ENCODE data around the gene PARP6. TPM values are rescaled to one million over a fixed set of nuclear protein-coding genes. Genes with fewer than 3 reads are reported as not detected.

PARP6 gene
- polyA plus RNA-seq, 1 of the 3 experiments (the other 2 are of a cell fraction), result 57.7 TPM

GRCh38 chr15:72315706-72316370 is 43.5 kb upstream of the PARP6 start:
- Histone ChIP-seq H2AFZ (ENCODE audit: low read depth) (no peak overlapping the region), H3K27ac (ENCODE audit: low read depth in 2 of 2, low read length in 1 of 2) (no peak overlapping the region; a peak in 1 of 4 replicates), H3K4me1 (ENCODE audit: control insufficient read depth in 1 of 2, insufficient read depth in 2 of 2, low read depth in 1 of 2, low read length in 1 of 2) (peaks cover 2 to 24% of the 10 kb centered on the region in 2 experiments; a peak in 1 of 4 replicates), H3K4me2 (no peak overlapping the region), H3K79me2 (ENCODE audit: insufficient read depth) (no peaks in the 10 kb centered on the region), H3F3A (replicated peaks; ENCODE audit: insufficient read depth) (peaks cover 3% of the 10 kb centered on the region), H3K27me3 (ENCODE audit: insufficient read depth) (peaks cover 4% of the 10 kb centered on the region; the same call in 1 of the 2 replicates), H3K9ac (no peak overlapping the region), H3K9me2 (no peaks in the 10 kb centered on the region), H3K9me3 (no peaks in the 10 kb centered on the region), H4K20me1 (ENCODE audit: insufficient read depth) (no peaks in the 10 kb centered on the region), H3K4me3 (ENCODE audit: low read depth in 2 of 2, low read length in 1 of 2) (no peak overlapping the region), H3K36me3 (replicated peaks in 1 of 2; ENCODE audit: control insufficient read depth in 1 of 2, insufficient read depth in 2 of 2, low read length in 1 of 2) (no peaks in the 10 kb centered on the region)
- TF ChIP-seq USF2 (IDR thresholded peaks at IDR 0.05; ENCODE audit: borderline replicate concordance, low read depth, low read length), result peak; percentile 20; the same call in 1 of the 2 replicates
- TF ChIP-seq MXI1 (IDR thresholded peaks at IDR 0.05; ENCODE audit: low read depth, low read length), result peak; percentile 73; the same call in 1 of the 2 replicates
- TF ChIP-seq TEAD4 (IDR thresholded peaks at IDR 0.05; ENCODE audit: borderline replicate concordance, insufficient read depth), result no peak
- no peak for TF ChIP-seq POLR2AphosphoS5 (IDR thresholded peaks at IDR 0.05; ENCODE audit: low read depth, low read length)
- no peak for TF ChIP-seq NFIC (IDR thresholded peaks at IDR 0.05; ENCODE audit: borderline replicate concordance)
- TF ChIP-seq RXRA (IDR thresholded peaks at IDR 0.05; ENCODE audit: borderline replicate concordance, low read depth), result no peak
- no peak for TF ChIP-seq YY1 (IDR thresholded peaks at IDR 0.05; ENCODE audit: low read depth)
- no peak for TF ChIP-seq FOXM1 (IDR thresholded peaks at IDR 0.05; ENCODE audit: low read depth)
- no peak for TF ChIP-seq RCOR1 (IDR thresholded peaks at IDR 0.05; ENCODE audit: low read length)
- TF ChIP-seq MAX (IDR thresholded peaks at IDR 0.05; ENCODE audit: low read depth), result no peak
- no peak for TF ChIP-seq ZBTB33 (IDR thresholded peaks at IDR 0.05; ENCODE audit: borderline replicate concordance, low read depth)
- no peak for TF ChIP-seq FOSL2 (IDR thresholded peaks at IDR 0.05; ENCODE audit: borderline replicate concordance, low read depth)
- TF ChIP-seq TCF12 (IDR thresholded peaks at IDR 0.05), result no peak
- no peak for TF ChIP-seq GABPA (IDR thresholded peaks at IDR 0.05; ENCODE audit: low read depth)
- no peak for TF ChIP-seq EZH2phosphoT487 (IDR thresholded peaks at IDR 0.05; ENCODE audit: borderline replicate concordance, low read depth)
- no peak for TF ChIP-seq CHD2 (IDR thresholded peaks at IDR 0.05; ENCODE audit: low read length, partially characterized antibody)
- no peak for TF ChIP-seq NRF1 (IDR thresholded peaks at IDR 0.05; ENCODE audit: low read depth, low read length)
- no peak for TF ChIP-seq GATA2 (CRISPR knock-in tag; IDR thresholded peaks at IDR 0.05)
- no peak for TF ChIP-seq SMC3 (IDR thresholded peaks at IDR 0.05; ENCODE audit: low read depth, low read length)
- TF ChIP-seq EP300 (IDR thresholded peaks at IDR 0.05; ENCODE audit: borderline replicate concordance in 1 of 2, low read depth in 1 of 2, low read length in 1 of 2), result 0 out of 4 replicates have a peak, but pooled peaks of 1 of the 2 experiments have one; percentile 17
- TF ChIP-seq CTCF (IDR thresholded peaks at IDR 0.05), result no peak
- TF ChIP-seq REST (IDR thresholded peaks at IDR 0.05; ENCODE audit: low read depth, low read length), result no peak
- no peak for TF ChIP-seq ELF1 (IDR thresholded peaks at IDR 0.05)
- ChIA-PET POLR2A (interaction anchor here (0.5 kb wide), 1 partner anchor 86 kb away, joined by 3 read pairs; no protein-coding TSS in a partner anchor), CTCF (no interaction called here)
- whole genome bisulfite sequencing (ENCODE audit: low lambda C conversion rate), result 21% methylated on average over 4 of the region's 6 CpGs
- peak; percentile 85 for DNase-seq

Measured in SK-N-SH (cell line).